Measurements from ENCODE around the gene ZNF22. TPM values are rescaled to one million over a fixed set of nuclear protein-coding genes. Genes with fewer than 3 reads are reported as not detected.

The ZNF22 gene
- total RNA-seq, 6 donors from 2014 or later, result 8.4 to 26.9 (median 18.4) TPM

GRCh38 chr10:44989597-44990301, 11.0 kb upstream of the ZNF22 start:
- no peaks in the 10 kb centered on the region for H3K27me3 ChIP-seq
- H3K9me3 ChIP-seq, result no peaks in the 10 kb centered on the region
- H3K4me1 ChIP-seq, result peaks cover 41 to 77% (median 57%) of the 10 kb centered on the region in 4 donors
- H3K27ac ChIP-seq, result peak overlapping the region; percentile 20 to 92 (median 53)
- H3K36me3 ChIP-seq, result peaks cover 0 to 39% (median 16%) of the 10 kb centered on the region in 4 donors
- ATAC-seq (ENCODE audit: low FRiP score in 2 of 2) (no peak), DNase-seq (peak in 1 of 2 donors; percentile 32)
- TF ChIP-seq CTCF (IDR thresholded peaks at IDR 0.05), result no peak
- TF ChIP-seq EP300 (IDR thresholded peaks at IDR 0.05), result no peak
- no peak for TF ChIP-seq POLR2AphosphoS5 (IDR thresholded peaks at IDR 0.05)
- no peak for TF ChIP-seq POLR2A (IDR thresholded peaks at IDR 0.05)
- 67 to 79% methylated on average over 12 to 14 of the region's 14 CpGs for WGBS, 2 donors
- H3K4me3 ChIP-seq, result no peak overlapping the region

- Histone ChIP-seq H3K4me1 (peaks cover 43 to 78% (median 58%) of the 10 kb centered on the region in 4 donors), H3K9me3 (no peaks in the 10 kb centered on the region), H3K27ac (peak overlapping the region; percentile 20 to 92 (median 50)), H3K4me3 (no peak overlapping the region), H3K36me3 (peaks cover 0 to 34% (median 15%) of the 10 kb centered on the region in 4 donors), H3K27me3 (no peaks in the 10 kb centered on the region)
- ATAC-seq (ENCODE audit: low FRiP score in 2 of 2) (no peak), DNase-seq (no peak)
- TF ChIP-seq CTCF (IDR thresholded peaks at IDR 0.05), result peak in 3 of 6 experiments; percentile 19 to 31 (median 19)
- TF ChIP-seq EP300 (IDR thresholded peaks at IDR 0.05), result no peak
- no peak for TF ChIP-seq POLR2AphosphoS5 (IDR thresholded peaks at IDR 0.05)
- no peak for TF ChIP-seq POLR2A (IDR thresholded peaks at IDR 0.05)
- 21 to 38% methylated on average over 8 of the region's 8 CpGs for WGBS, 2 donors
Measured at GRCh38 chr10:44990302-44990655, 10.4 kb upstream of the ZNF22 start.

- H3K36me3 ChIP-seq, result peaks cover 0 to 32% (median 15%) of the 10 kb centered on the region in 4 donors
- no peak overlapping the region for H3K4me3 ChIP-seq
- TF ChIP-seq EP300 (IDR thresholded peaks at IDR 0.05), result no peak
- TF ChIP-seq CTCF (IDR thresholded peaks at IDR 0.05), result no peak
- no peak for TF ChIP-seq POLR2A (IDR thresholded peaks at IDR 0.05)
- no peak for TF ChIP-seq POLR2AphosphoS5 (IDR thresholded peaks at IDR 0.05)
- no peak for ATAC-seq (ENCODE audit: low FRiP score in 2 of 2)
- H3K9me3 ChIP-seq, result no peaks in the 10 kb centered on the region
- 91 to 98% methylated on average over 6 to 7 of the region's 7 CpGs for WGBS, 2 donors
- peak overlapping the region in 3 of 4 donors; percentile 34 to 92 (median 65) for H3K27ac ChIP-seq
- no peaks in the 10 kb centered on the region for H3K27me3 ChIP-seq
- DNase-seq, result no peak
- H3K4me1 ChIP-seq, result peaks cover 50 to 78% (median 59%) of the 10 kb centered on the region in 4 donors
Measured at GRCh38 chr10:44990965-44991364, 9.8 kb upstream of the ZNF22 start.

GRCh38 chr10:44991571-44991970, 9.2 kb upstream of the ZNF22 start:
- 58 to 63% methylated on average over 5 of the region's 5 CpGs for WGBS, 2 donors
- H3K9me3 ChIP-seq, result no peaks in the 10 kb centered on the region
- no peak for ATAC-seq (ENCODE audit: low FRiP score in 2 of 2)
- no peak overlapping the region for H3K4me3 ChIP-seq
- no peak for DNase-seq
- peaks cover 0 to 32% (median 13%) of the 10 kb centered on the region in 4 donors for H3K36me3 ChIP-seq
- H3K4me1 ChIP-seq, result peaks cover 52 to 78% (median 62%) of the 10 kb centered on the region in 4 donors
- peak overlapping the region in 3 of 4 donors; percentile 34 to 92 (median 65) for H3K27ac ChIP-seq
- no peak for TF ChIP-seq CTCF (IDR thresholded peaks at IDR 0.05)
- TF ChIP-seq EP300 (IDR thresholded peaks at IDR 0.05), result no peak
- TF ChIP-seq POLR2A (IDR thresholded peaks at IDR 0.05), result no peak
- TF ChIP-seq POLR2AphosphoS5 (IDR thresholded peaks at IDR 0.05), result no peak
- H3K27me3 ChIP-seq, result no peaks in the 10 kb centered on the region
